ENCODE data around the gene UFC1. TPM values are rescaled to one million over a fixed set of nuclear protein-coding genes. Genes with fewer than 3 reads are reported as not detected.
A peak's percentile ranks its signal among the peaks of the same experiment; 100 is the strongest.

UFC1 gene
- total RNA-seq, 1 experiment from 2014 or later, result 178 TPM

GRCh38 chr1:161130266-161130665 is 23.5 kb upstream of the UFC1 start:
- H3K36me3 ChIP-seq, result peaks cover 57% of the 10 kb centered on the region
- H3K4me3 ChIP-seq, result no peak overlapping the region
- H3K9me3 ChIP-seq, result no peaks in the 10 kb centered on the region
- no peaks in the 10 kb centered on the region for H3K27me3 ChIP-seq
- no peak for DNase-seq

- Histone ChIP-seq H3K9me3 (no peaks in the 10 kb centered on the region), H3K36me3 (peaks cover 44% of the 10 kb centered on the region)
- no peak for DNase-seq
These were observed 22.0 kb upstream of the UFC1 start for GRCh38 chr1:161131523-161132409.

GRCh38 chr1:161132410-161133219 is 21.2 kb upstream of the UFC1 start, which contains the start of gene DEDD:
Gene DEDD (minus strand): TSS chr1:161132667. CDS start chr1:161124462, 8,205 bp downstream.
- peaks cover 38% of the 10 kb centered on the region for H3K36me3 ChIP-seq
- peak within 1 kb of the TSS; percentile 70 for H3K4me3 ChIP-seq
- no peaks in the 10 kb centered on the region for H3K27me3 ChIP-seq
- no peaks in the 10 kb centered on the region for H3K9me3 ChIP-seq
- DNase-seq, result peak; percentile 97

More at GRCh38 chr1:161131523-161132409, 22.0 kb upstream of the UFC1 start:
- H3K27me3 ChIP-seq, result no peaks in the 10 kb centered on the region
- H3K4me3 ChIP-seq, result peak overlapping the region; percentile 70

- Histone ChIP-seq H3K9me3 (no peaks in the 10 kb centered on the region), H3K36me3 (peaks cover 32% of the 10 kb centered on the region), H3K4me3 (peak overlapping the region; percentile 70), H3K27me3 (no peaks in the 10 kb centered on the region)
- DNase-seq, result no peak
These were observed 20.5 kb upstream of the UFC1 start for GRCh38 chr1:161133220-161133740.

- no peak overlapping the region for H3K4me3 ChIP-seq
- no peaks in the 10 kb centered on the region for H3K9me3 ChIP-seq
- no peaks in the 10 kb centered on the region for H3K27me3 ChIP-seq
- DNase-seq, result no peak
- peaks cover 6% of the 10 kb centered on the region for H3K36me3 ChIP-seq
These were observed 15.9 kb upstream of the UFC1 start for GRCh38 chr1:161137881-161138280.

- Histone ChIP-seq H3K9me3 (no peaks in the 10 kb centered on the region), H3K4me3 (no peak overlapping the region)
- no peak for DNase-seq
These were observed 15.3 kb upstream of the UFC1 start for GRCh38 chr1:161138431-161138830.

GRCh38 chr1:161139766-161140165 is 14.0 kb upstream of the UFC1 start:
- no peak overlapping the region for H3K4me3 ChIP-seq
- H3K27me3 ChIP-seq, result no peaks in the 10 kb centered on the region
- no peaks in the 10 kb centered on the region for H3K9me3 ChIP-seq
- DNase-seq, result no peak
- peaks cover 2% of the 10 kb centered on the region for H3K36me3 ChIP-seq

More at GRCh38 chr1:161138431-161138830, 15.3 kb upstream of the UFC1 start:
- Histone ChIP-seq H3K36me3 (peaks cover 6% of the 10 kb centered on the region), H3K27me3 (no peaks in the 10 kb centered on the region)

GRCh38 chr1:161140755-161141400 is 12.9 kb upstream of the UFC1 start:
- Histone ChIP-seq H3K4me3 (no peak overlapping the region), H3K36me3 (no peaks in the 10 kb centered on the region), H3K27me3 (no peaks in the 10 kb centered on the region), H3K9me3 (no peaks in the 10 kb centered on the region)
- no peak for DNase-seq

- DNase-seq, result no peak
- Histone ChIP-seq H3K27me3 (no peaks in the 10 kb centered on the region), H3K4me3 (no peak overlapping the region), H3K36me3 (no peaks in the 10 kb centered on the region), H3K9me3 (no peaks in the 10 kb centered on the region)
These were observed 7.9 kb upstream of the UFC1 start for GRCh38 chr1:161145832-161146231.

GRCh38 chr1:161153176-161153575 is 602 bp upstream of the UFC1 start:
- Histone ChIP-seq H3K36me3 (peaks cover 15% of the 10 kb centered on the region), H3K27me3 (no peaks in the 10 kb centered on the region), H3K4me3 (peak overlapping the region; percentile 73), H3K9me3 (no peaks in the 10 kb centered on the region)
- no peak for DNase-seq

GRCh38 chr1:161157867-161158266 is 4.1 kb downstream of the UFC1 start:
- no peaks in the 10 kb centered on the region for H3K27me3 ChIP-seq
- no peak for DNase-seq
- H3K9me3 ChIP-seq, result no peaks in the 10 kb centered on the region
- no peak overlapping the region for H3K4me3 ChIP-seq
- H3K36me3 ChIP-seq, result peaks cover 45% of the 10 kb centered on the region

GRCh38 chr1:161158316-161159010 is 4.7 kb downstream of the UFC1 start:
- Histone ChIP-seq H3K36me3 (peaks cover 51% of the 10 kb centered on the region), H3K4me3 (peak overlapping the region; percentile 88), H3K27me3 (no peaks in the 10 kb centered on the region), H3K9me3 (no peaks in the 10 kb centered on the region)
- no peak for DNase-seq

- H3K4me3 ChIP-seq, result peak within 1 kb of the TSS; percentile 88
- H3K9me3 ChIP-seq, result no peaks in the 10 kb centered on the region
- DNase-seq, result peak; percentile 89
- peaks cover 53% of the 10 kb centered on the region for H3K36me3 ChIP-seq
- no peaks in the 10 kb centered on the region for H3K27me3 ChIP-seq
These were observed 5.5 kb downstream of the UFC1 start, which contains the start of gene USP21 for GRCh38 chr1:161159087-161159912. Gene USP21 (plus strand): TSS chr1:161159500. CDS start chr1:161160641, 1,141 bp downstream.

GRCh38 chr1:161159913-161160243 is 6.1 kb downstream of the UFC1 start:
- H3K9me3 ChIP-seq, result no peaks in the 10 kb centered on the region
- H3K4me3 ChIP-seq, result peak overlapping the region; percentile 88
- no peak for DNase-seq
- H3K27me3 ChIP-seq, result no peaks in the 10 kb centered on the region
- peaks cover 49% of the 10 kb centered on the region for H3K36me3 ChIP-seq

GRCh38 chr1:161160671-161161145 is 6.9 kb downstream of the UFC1 start:
- Histone ChIP-seq H3K27me3 (no peaks in the 10 kb centered on the region), H3K9me3 (no peaks in the 10 kb centered on the region), H3K36me3 (peaks cover 44% of the 10 kb centered on the region), H3K4me3 (no peak overlapping the region; the same call in 1 of the 2 replicates)
- no peak for DNase-seq
